ENCODE measurements around the gene HPCA. TPM values are rescaled to one million over a fixed set of nuclear protein-coding genes. Genes with fewer than 3 reads are reported as not detected.

Gene HPCA
- total and polyA plus RNA-seq, 2 donors (not counting 1 experiment from before 2014, with no cell fraction given) = 0.33 TPM; not detected in 1

DNA sequence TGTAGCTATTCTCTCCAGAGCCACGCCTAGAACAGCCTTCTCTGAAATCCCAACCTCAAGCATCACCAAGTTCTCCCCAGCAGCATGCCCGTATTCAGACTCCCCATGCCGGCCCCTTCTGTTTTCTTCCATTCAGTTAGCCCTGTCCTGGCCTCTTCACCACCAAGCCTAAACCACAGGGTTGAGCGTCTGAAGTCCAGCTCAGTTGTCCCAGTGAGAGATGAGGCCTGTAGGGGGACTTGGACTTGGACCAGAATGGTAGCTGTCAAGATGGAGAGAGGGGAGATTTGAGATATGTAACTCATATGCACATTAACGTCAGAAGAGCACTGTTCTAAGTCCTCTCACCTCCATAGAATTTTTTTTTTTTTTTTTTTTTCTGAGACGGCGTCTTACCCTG, 20.4 kb downstream of the HPCA start:
- no peaks in the 10 kb centered on the region for H4K20me1 ChIP-seq (ENCODE audit: control insufficient read depth, extremely low read depth, insufficient read depth, low read length)
- no peaks in the 10 kb centered on the region for H3K36me3 ChIP-seq (ENCODE audit: control insufficient read depth, insufficient read depth, low read length)
- H3K4me3 ChIP-seq (replicated peaks in 1 of 4; ENCODE audit: control extremely low read depth in 1 of 4, insufficient read depth in 1 of 4, low read depth in 3 of 4, low read length in 4 of 4) = no peak overlapping the region
- TF ChIP-seq EZH2 (IDR thresholded peaks at IDR 0.05; ENCODE audit: low read length, missing control alignments) = no peak
- TF ChIP-seq, protein P1, sequence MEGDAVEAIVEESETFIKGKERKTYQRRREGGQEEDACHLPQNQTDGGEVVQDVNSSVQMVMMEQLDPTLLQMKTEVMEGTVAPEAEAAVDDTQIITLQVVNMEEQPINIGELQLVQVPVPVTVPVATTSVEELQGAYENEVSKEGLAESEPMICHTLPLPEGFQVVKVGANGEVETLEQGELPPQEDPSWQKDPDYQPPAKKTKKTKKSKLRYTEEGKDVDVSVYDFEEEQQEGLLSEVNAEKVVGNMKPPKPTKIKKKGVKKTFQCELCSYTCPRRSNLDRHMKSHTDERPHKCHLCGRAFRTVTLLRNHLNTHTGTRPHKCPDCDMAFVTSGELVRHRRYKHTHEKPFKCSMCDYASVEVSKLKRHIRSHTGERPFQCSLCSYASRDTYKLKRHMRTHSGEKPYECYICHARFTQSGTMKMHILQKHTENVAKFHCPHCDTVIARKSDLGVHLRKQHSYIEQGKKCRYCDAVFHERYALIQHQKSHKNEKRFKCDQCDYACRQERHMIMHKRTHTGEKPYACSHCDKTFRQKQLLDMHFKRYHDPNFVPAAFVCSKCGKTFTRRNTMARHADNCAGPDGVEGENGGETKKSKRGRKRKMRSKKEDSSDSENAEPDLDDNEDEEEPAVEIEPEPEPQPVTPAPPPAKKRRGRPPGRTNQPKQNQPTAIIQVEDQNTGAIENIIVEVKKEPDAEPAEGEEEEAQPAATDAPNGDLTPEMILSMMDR (conservative IDR thresholded peaks at IDR 0.05 in 1 of 2, IDR thresholded peaks at IDR 0.05 in 1 of 2; ENCODE audit: low read depth in 1 of 2, low read length in 2 of 2) = no peak
- H3K79me2 ChIP-seq (ENCODE audit: control insufficient read depth, insufficient read depth, low read length) = no peaks in the 10 kb centered on the region
- H2AFZ ChIP-seq (ENCODE audit: low read length) = no peak overlapping the region
- no peak overlapping the region for H3K4me2 ChIP-seq (ENCODE audit: extremely low read depth, insufficient read depth, low read length)
- H3K9me3 ChIP-seq (ENCODE audit: control insufficient read depth, insufficient read depth, low read depth, low read length) = no peaks in the 10 kb centered on the region
- peaks cover 9% of the 10 kb centered on the region for H3K27me3 ChIP-seq (ENCODE audit: control insufficient read depth, insufficient read depth, low read length)
- no peak overlapping the region for H3K9ac ChIP-seq (ENCODE audit: insufficient read depth, low read length)
- no peak for DNase-seq (ENCODE audit: low read depth in 2 of 2)
- no peaks in the 10 kb centered on the region for H3K4me1 ChIP-seq (ENCODE audit: control insufficient read depth, extremely low read depth, insufficient read depth, low read length)
- no peak overlapping the region for H3K27ac ChIP-seq (ENCODE audit: insufficient read depth, low read length)

GRCh38 chr1:32907435-32907834, 21.1 kb downstream of the HPCA start:
- no peak for TF ChIP-seq EZH2 (IDR thresholded peaks at IDR 0.05; ENCODE audit: low read length, missing control alignments)
- TF ChIP-seq, protein P1 (conservative IDR thresholded peaks at IDR 0.05 in 1 of 2, IDR thresholded peaks at IDR 0.05 in 1 of 2; ENCODE audit: low read depth in 1 of 2, low read length in 2 of 2) = no peak
- peaks cover 9% of the 10 kb centered on the region for H3K27me3 ChIP-seq (ENCODE audit: control insufficient read depth, insufficient read depth, low read length)
- H3K9ac ChIP-seq (ENCODE audit: insufficient read depth, low read length) = no peak overlapping the region
- peak in 1 of 2 donors; percentile 43 for DNase-seq (ENCODE audit: low read depth in 2 of 2)
- no peaks in the 10 kb centered on the region for H3K9me3 ChIP-seq (ENCODE audit: control insufficient read depth, insufficient read depth, low read depth, low read length)
- H4K20me1 ChIP-seq (ENCODE audit: control insufficient read depth, extremely low read depth, insufficient read depth, low read length) = no peaks in the 10 kb centered on the region
- no peak overlapping the region for H2AFZ ChIP-seq (ENCODE audit: low read length)
- H3K27ac ChIP-seq (ENCODE audit: insufficient read depth, low read length) = no peak overlapping the region
- no peaks in the 10 kb centered on the region for H3K36me3 ChIP-seq (ENCODE audit: control insufficient read depth, insufficient read depth, low read length)
- H3K4me3 ChIP-seq (replicated peaks in 1 of 4; ENCODE audit: control extremely low read depth in 1 of 4, insufficient read depth in 1 of 4, low read depth in 3 of 4, low read length in 4 of 4) = no peak overlapping the region
- H3K79me2 ChIP-seq (ENCODE audit: control insufficient read depth, insufficient read depth, low read length) = no peaks in the 10 kb centered on the region
- H3K4me2 ChIP-seq (ENCODE audit: extremely low read depth, insufficient read depth, low read length) = no peak overlapping the region
- no peaks in the 10 kb centered on the region for H3K4me1 ChIP-seq (ENCODE audit: control insufficient read depth, extremely low read depth, insufficient read depth, low read length)

DNA sequence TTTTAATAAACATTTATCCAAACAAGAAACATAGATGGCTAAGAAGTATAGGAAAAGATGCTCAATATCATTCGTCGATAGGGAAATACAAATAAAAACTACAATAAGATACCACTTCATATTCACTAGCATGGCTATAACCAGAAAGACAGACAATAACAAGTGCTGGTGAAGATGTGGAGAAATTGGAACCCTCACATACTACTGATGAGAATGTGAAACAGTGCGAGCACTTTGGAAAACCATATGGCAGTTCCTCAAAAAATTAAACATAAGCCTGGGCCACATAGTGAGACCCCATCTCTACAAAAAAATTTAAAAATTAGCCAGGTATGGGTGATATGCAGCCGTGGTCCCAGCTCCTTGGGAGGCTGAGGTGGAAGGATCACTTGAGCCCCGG, 24.0 kb downstream of the HPCA start:
- DNase-seq (ENCODE audit: low read depth in 2 of 2) = no peak
- Histone ChIP-seq H3K36me3 (ENCODE audit: control insufficient read depth, insufficient read depth, low read length) (no peaks in the 10 kb centered on the region), H3K4me3 (replicated peaks in 1 of 4; ENCODE audit: control extremely low read depth in 1 of 4, insufficient read depth in 1 of 4, low read depth in 3 of 4, low read length in 4 of 4) (no peak overlapping the region), H3K4me1 (ENCODE audit: control insufficient read depth, extremely low read depth, insufficient read depth, low read length) (no peaks in the 10 kb centered on the region), H4K20me1 (ENCODE audit: control insufficient read depth, extremely low read depth, insufficient read depth, low read length) (no peaks in the 10 kb centered on the region), H3K27me3 (ENCODE audit: control insufficient read depth, insufficient read depth, low read length) (peaks cover 9% of the 10 kb centered on the region), H3K79me2 (ENCODE audit: control insufficient read depth, insufficient read depth, low read length) (no peaks in the 10 kb centered on the region), H3K4me2 (ENCODE audit: extremely low read depth, insufficient read depth, low read length) (no peak overlapping the region), H3K9me3 (ENCODE audit: control insufficient read depth, insufficient read depth, low read depth, low read length) (no peaks in the 10 kb centered on the region), H2AFZ (ENCODE audit: low read length) (no peak overlapping the region), H3K9ac (ENCODE audit: insufficient read depth, low read length) (no peak overlapping the region), H3K27ac (ENCODE audit: insufficient read depth, low read length) (no peak overlapping the region)
- TF ChIP-seq, protein P1 (conservative IDR thresholded peaks at IDR 0.05 in 1 of 2, IDR thresholded peaks at IDR 0.05 in 1 of 2; ENCODE audit: low read depth in 1 of 2, low read length in 2 of 2) = no peak
- TF ChIP-seq EZH2 (IDR thresholded peaks at IDR 0.05; ENCODE audit: low read length, missing control alignments) = no peak
